GM12891 (cell line): ENCODE results near the gene ZBTB20.

Source experiments
- PAX5 ChIP-seq: IDR thresholded peaks from 2 replicates; pipeline ENCODE4 v1.6.1; 2011; ENCODE audit warnings: low read length, moderate library complexity, mild to moderate bottlenecking; ENCODE audit not compliant: insufficient read depth, severe bottlenecking
- POLR2A ChIP-seq: IDR thresholded peaks from 2 replicates; pipeline ENCODE4 v1.6.1; 2011; ENCODE audit warnings: low read depth, low read length, control low read depth
- POLR2AphosphoS5 ChIP-seq: IDR thresholded peaks from 2 replicates; pipeline ENCODE4 v1.6.1; 2011; ENCODE audit warnings: low read depth, low read length, control low read depth
- POU2F2 ChIP-seq: IDR thresholded peaks from 2 replicates; pipeline ENCODE4 v1.6.1; 2011; ENCODE audit warnings: low read depth, mild to moderate bottlenecking, control low read depth, low read length, moderate library complexity
- SPI1 ChIP-seq: IDR thresholded peaks from 2 replicates; pipeline ENCODE4 v1.6.1; 2011; ENCODE audit warnings: low read depth, low read length, control low read depth
- TAF1 ChIP-seq: IDR thresholded peaks from 2 replicates; pipeline ENCODE4 v1.6.1; 2011; ENCODE audit warnings: low read depth, low read length, control low read depth

- no peak for TF ChIP-seq POLR2A
- no peak for TF ChIP-seq TAF1
- no peak for TF ChIP-seq POU2F2
- TF ChIP-seq POLR2AphosphoS5: no peak
- no peak for TF ChIP-seq PAX5
- TF ChIP-seq SPI1: no peak
These were observed 56.4 kb downstream of the ZBTB20 start for GRCh38 chr3:115090712-115091111.
